ENCODE measurements around the gene AP5Z1.

DNA sequence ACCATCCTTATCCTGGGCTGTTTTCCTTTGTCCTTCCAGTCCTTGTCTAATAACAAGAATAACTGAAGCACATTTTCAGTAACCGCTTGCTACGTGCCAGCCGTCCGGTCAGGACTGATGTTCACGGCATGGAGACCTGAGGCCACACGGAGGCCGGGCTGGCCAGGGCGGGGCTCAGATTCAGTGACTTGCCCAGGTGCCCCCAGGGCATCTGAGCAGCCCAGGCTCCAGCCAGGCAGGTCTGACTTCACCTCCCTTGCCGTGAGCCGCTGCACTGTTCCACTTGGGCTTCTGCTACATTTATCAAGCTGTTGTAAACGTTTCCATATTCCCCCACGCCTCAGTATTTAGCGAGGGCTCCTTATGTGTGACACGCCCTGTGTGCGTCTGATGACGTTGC, 43.6 kb upstream of the AP5Z1 start:
- TF ChIP-seq TAF1 (IDR thresholded peaks at IDR 0.05; ENCODE audit: borderline replicate concordance, low read depth, low read length): no peak
- TF ChIP-seq FOXM1 (IDR thresholded peaks at IDR 0.05; ENCODE audit: low read depth): no peak
- no peak for TF ChIP-seq EP300 (IDR thresholded peaks at IDR 0.05; ENCODE audit: borderline replicate concordance in 1 of 2, low read depth in 1 of 2, low read length in 1 of 2)
- no peak for TF ChIP-seq MEF2A (IDR thresholded peaks at IDR 0.05; ENCODE audit: borderline replicate concordance, low read depth)
- TF ChIP-seq, protein P1, sequence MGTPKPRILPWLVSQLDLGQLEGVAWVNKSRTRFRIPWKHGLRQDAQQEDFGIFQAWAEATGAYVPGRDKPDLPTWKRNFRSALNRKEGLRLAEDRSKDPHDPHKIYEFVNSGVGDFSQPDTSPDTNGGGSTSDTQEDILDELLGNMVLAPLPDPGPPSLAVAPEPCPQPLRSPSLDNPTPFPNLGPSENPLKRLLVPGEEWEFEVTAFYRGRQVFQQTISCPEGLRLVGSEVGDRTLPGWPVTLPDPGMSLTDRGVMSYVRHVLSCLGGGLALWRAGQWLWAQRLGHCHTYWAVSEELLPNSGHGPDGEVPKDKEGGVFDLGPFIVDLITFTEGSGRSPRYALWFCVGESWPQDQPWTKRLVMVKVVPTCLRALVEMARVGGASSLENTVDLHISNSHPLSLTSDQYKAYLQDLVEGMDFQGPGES (IDR thresholded peaks at IDR 0.05; ENCODE audit: low read depth, low read length): no peak
- TF ChIP-seq SIN3A (IDR thresholded peaks at IDR 0.05; ENCODE audit: borderline replicate concordance, low read depth, low read length): no peak
- TF ChIP-seq, protein P2, sequence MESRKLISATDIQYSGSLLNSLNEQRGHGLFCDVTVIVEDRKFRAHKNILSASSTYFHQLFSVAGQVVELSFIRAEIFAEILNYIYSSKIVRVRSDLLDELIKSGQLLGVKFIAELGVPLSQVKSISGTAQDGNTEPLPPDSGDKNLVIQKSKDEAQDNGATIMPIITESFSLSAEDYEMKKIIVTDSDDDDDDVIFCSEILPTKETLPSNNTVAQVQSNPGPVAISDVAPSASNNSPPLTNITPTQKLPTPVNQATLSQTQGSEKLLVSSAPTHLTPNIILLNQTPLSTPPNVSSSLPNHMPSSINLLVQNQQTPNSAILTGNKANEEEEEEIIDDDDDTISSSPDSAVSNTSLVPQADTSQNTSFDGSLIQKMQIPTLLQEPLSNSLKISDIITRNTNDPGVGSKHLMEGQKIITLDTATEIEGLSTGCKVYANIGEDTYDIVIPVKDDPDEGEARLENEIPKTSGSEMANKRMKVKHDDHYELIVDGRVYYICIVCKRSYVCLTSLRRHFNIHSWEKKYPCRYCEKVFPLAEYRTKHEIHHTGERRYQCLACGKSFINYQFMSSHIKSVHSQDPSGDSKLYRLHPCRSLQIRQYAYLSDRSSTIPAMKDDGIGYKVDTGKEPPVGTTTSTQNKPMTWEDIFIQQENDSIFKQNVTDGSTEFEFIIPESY (IDR thresholded peaks at IDR 0.05; ENCODE audit: borderline replicate concordance, low read depth): no peak
- no peak for TF ChIP-seq TEAD4 (IDR thresholded peaks at IDR 0.05; ENCODE audit: borderline replicate concordance, insufficient read depth)
- TF ChIP-seq, protein P3, sequence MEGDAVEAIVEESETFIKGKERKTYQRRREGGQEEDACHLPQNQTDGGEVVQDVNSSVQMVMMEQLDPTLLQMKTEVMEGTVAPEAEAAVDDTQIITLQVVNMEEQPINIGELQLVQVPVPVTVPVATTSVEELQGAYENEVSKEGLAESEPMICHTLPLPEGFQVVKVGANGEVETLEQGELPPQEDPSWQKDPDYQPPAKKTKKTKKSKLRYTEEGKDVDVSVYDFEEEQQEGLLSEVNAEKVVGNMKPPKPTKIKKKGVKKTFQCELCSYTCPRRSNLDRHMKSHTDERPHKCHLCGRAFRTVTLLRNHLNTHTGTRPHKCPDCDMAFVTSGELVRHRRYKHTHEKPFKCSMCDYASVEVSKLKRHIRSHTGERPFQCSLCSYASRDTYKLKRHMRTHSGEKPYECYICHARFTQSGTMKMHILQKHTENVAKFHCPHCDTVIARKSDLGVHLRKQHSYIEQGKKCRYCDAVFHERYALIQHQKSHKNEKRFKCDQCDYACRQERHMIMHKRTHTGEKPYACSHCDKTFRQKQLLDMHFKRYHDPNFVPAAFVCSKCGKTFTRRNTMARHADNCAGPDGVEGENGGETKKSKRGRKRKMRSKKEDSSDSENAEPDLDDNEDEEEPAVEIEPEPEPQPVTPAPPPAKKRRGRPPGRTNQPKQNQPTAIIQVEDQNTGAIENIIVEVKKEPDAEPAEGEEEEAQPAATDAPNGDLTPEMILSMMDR (IDR thresholded peaks at IDR 0.05): no peak
- no peak for TF ChIP-seq RFX5 (IDR thresholded peaks at IDR 0.05; ENCODE audit: low read length)
- no peak for TF ChIP-seq POLR2AphosphoS5 (IDR thresholded peaks at IDR 0.05; ENCODE audit: low read depth, low read length)
- TF ChIP-seq, protein P4, sequence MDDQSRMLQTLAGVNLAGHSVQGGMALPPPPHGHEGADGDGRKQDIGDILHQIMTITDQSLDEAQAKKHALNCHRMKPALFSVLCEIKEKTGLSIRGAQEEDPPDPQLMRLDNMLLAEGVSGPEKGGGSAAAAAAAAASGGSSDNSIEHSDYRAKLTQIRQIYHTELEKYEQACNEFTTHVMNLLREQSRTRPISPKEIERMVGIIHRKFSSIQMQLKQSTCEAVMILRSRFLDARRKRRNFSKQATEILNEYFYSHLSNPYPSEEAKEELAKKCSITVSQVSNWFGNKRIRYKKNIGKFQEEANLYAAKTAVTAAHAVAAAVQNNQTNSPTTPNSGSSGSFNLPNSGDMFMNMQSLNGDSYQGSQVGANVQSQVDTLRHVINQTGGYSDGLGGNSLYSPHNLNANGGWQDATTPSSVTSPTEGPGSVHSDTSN (IDR thresholded peaks at IDR 0.05): no peak
- TF ChIP-seq NFIC (IDR thresholded peaks at IDR 0.05; ENCODE audit: borderline replicate concordance): no peak
- no peak for TF ChIP-seq RCOR1 (IDR thresholded peaks at IDR 0.05; ENCODE audit: low read length)

Data from SK-N-SH (cell line).